ENCODE measurements around the gene SLC4A11. TPM values are rescaled to one million over a fixed set of nuclear protein-coding genes. Genes with fewer than 3 reads are reported as not detected.

SLC4A11 gene
- total and polyA plus RNA-seq, 12 donors: 0.06 to 1.6 (median 0.45) TPM

DNA sequence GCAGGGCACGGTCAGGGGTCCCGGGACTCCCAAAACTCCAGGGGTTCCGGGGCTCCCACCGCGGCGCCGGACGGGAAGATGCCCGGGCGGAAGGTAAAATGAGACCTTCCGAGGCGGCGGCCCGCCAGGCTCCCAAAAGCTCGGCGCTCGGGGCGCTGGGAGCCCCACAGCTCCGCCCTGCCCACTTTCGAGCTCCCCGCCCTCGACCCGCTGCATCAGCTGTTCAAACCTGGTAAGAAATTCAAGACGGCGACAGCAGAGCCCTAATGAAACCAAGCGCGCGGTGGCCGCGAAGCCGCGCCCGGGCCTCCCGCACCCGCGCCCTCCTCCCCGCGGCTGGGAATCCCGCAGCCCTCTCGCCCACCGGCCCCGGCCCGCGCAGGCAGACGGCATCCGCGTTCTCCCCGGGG, 369 bp downstream of the SLC4A11 start:
- intact Hi-C loops (cut with DNase I): no loop called here
- Histone ChIP-seq H3K36me3 (no peaks in the 10 kb centered on the region), H3K27ac (no peak overlapping the region), H3K9me3 (no peaks in the 10 kb centered on the region), H3K27me3 (peaks cover 18 to 70% (median 50%) of the 10 kb centered on the region in 7 donors), H3K4me3 (peak overlapping the region; percentile 51 to 80 (median 68)), H3K4me1 (peaks cover 9 to 26% (median 22%) of the 10 kb centered on the region in 9 donors)
- TF ChIP-seq, protein P1, sequence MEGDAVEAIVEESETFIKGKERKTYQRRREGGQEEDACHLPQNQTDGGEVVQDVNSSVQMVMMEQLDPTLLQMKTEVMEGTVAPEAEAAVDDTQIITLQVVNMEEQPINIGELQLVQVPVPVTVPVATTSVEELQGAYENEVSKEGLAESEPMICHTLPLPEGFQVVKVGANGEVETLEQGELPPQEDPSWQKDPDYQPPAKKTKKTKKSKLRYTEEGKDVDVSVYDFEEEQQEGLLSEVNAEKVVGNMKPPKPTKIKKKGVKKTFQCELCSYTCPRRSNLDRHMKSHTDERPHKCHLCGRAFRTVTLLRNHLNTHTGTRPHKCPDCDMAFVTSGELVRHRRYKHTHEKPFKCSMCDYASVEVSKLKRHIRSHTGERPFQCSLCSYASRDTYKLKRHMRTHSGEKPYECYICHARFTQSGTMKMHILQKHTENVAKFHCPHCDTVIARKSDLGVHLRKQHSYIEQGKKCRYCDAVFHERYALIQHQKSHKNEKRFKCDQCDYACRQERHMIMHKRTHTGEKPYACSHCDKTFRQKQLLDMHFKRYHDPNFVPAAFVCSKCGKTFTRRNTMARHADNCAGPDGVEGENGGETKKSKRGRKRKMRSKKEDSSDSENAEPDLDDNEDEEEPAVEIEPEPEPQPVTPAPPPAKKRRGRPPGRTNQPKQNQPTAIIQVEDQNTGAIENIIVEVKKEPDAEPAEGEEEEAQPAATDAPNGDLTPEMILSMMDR (IDR thresholded peaks at IDR 0.05): no peak
- peak in 1 of 2 donors; percentile 25 for DNase-seq
- ATAC-seq: peak in 1 of 8 donors; percentile 11
- 0% methylated on average over 43 to 44 of the region's 48 CpGs for WGBS, 2 donors

DNA sequence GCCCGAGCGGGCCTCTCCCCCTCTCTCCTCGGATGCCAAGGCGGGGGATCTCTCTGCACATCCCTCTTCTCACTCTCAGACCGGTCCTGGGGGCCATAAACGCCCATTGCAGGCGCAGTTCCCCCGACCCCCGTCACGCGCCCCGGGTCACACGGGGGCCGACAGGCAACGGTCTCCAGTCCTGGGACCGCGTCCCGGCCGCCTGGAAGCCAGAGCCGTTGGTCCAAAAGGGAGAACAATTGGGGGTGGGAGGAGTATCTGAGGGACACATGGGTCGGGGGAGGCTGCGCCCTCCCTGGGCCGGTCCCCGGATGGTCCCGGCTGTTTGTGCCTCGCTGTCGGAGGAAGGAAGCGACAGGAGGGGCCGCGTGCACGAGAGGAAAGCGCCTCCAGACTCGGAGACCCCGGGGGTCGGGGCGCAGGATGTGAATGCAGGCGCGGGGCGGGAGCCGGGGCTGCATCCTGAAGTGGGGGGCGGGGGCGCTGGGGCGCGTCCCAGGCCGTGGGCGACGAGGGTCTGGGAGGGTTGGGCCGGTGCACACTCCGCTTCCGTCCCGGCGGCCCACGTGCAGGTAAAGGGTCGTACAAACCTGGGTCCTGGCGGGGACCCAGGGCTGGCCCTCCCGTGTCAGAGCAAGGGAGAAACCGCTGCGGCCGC, 903 bp downstream of the SLC4A11 start:
- 4% methylated on average over 53 to 59 of the region's 59 CpGs for WGBS, 2 donors
- ATAC-seq (peak in 1 of 8 donors; percentile 3), DNase-seq (no peak)
- H3K36me3 ChIP-seq: no peaks in the 10 kb centered on the region
- H3K27ac ChIP-seq: no peak overlapping the region
- H3K27me3 ChIP-seq: peaks cover 18 to 70% (median 50%) of the 10 kb centered on the region in 7 donors
- intact Hi-C loops (cut with DNase I): no loop called here
- TF ChIP-seq, protein P1 (IDR thresholded peaks at IDR 0.05): no peak
- H3K4me3 ChIP-seq: peak overlapping the region; percentile 51 to 80 (median 68)
- H3K9me3 ChIP-seq: no peaks in the 10 kb centered on the region
- peaks cover 9 to 26% (median 22%) of the 10 kb centered on the region in 9 donors for H3K4me1 ChIP-seq

DNA sequence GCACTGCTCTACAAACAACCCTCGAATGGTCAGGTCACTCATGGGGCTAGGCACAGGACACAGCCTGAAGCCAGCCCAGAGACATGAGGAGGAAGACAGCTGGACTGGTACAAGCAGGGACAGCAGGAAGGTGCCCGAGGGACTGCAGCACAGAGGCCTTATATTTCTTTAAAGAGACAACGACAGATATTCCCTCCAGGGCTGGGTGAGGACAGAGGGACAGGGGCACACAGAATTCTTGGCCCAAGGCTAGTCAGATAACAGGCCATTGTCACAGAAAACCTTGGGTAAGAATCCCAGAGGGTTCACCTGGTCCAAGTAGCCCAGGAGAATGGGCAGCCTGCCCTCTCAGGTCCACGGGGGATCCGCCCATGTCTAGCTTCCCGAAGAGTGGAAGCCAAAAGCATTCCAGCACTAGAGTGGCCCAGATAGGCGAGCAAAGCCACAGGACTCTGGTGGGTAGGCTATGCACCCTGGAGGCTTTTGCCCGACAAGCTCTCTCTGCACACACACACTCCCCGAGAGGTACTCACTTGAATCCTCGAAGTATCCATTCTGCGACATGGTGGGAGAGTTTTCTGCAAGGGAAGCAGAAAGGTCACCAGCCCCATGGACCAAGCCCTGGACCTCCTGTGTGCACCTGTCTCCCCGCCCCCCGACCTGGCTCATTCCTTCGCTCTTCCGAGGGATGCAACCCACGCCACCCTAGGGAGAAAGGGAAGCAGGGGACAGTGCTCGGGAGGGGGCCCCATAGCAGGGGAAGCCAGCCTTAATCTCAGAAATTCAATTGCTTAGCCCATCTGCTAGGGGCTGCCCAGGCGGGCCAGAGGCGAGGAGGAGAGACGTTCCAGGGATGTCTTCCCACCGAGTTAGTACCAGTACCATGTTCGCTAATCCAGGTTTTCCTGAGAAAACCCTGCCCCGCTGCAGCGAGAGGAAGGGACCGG, 1.7 kb downstream of the SLC4A11 start:
- H3K4me3 ChIP-seq: peak overlapping the region in 5 of 10 donors; percentile 61 to 80 (median 74)
- H3K36me3 ChIP-seq: no peaks in the 10 kb centered on the region
- intact Hi-C loops (cut with DNase I): no loop called here
- H3K4me1 ChIP-seq: peaks cover 9 to 26% (median 22%) of the 10 kb centered on the region in 9 donors
- 59 to 62% methylated on average over 25 of the region's 25 CpGs for WGBS, 2 donors
- no peaks in the 10 kb centered on the region for H3K9me3 ChIP-seq
- DNase-seq (no peak), ATAC-seq (no peak)
- H3K27ac ChIP-seq: no peak overlapping the region
- TF ChIP-seq, protein P1 (IDR thresholded peaks at IDR 0.05): no peak
- H3K27me3 ChIP-seq: peaks cover 18 to 70% (median 50%) of the 10 kb centered on the region in 7 donors

DNA sequence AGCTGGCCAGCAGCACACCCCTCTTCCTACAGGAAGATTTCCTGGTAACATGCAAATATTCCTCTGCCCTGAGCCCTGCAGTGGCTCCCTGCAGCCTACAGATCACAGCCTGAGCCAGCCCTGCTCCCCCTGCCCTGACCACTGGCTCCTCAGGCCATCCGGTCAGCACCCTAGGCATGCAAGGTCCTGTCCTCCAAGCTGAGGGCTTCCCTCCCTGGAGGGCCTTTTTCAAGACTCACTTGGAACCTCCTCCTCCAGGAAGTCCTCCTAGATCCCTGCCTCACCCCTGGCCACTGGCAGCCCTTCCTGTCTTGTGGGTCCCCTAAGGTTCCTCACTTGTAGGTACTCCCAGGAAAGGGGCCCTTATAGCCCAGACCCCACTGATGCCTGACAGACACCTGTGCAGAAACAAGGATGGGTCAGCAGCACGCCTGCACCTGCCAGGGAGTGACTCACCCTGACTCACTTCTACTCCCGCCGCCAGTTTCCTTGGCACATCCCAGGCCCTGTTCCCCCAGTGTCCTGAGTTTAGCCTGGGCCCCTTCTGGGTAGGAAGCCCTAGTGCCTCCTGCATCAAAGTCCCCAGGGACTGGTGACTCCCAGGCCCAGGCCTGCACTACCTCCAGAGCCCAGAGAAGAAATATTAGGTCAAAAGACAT, 3.2 kb downstream of the SLC4A11 start:
- Histone ChIP-seq H3K27ac (no peak overlapping the region), H3K36me3 (no peaks in the 10 kb centered on the region), H3K4me3 (no peak overlapping the region), H3K27me3 (peaks cover 18 to 55% (median 49%) of the 10 kb centered on the region in 7 donors), H3K4me1 (peaks cover 9 to 26% (median 22%) of the 10 kb centered on the region in 9 donors), H3K9me3 (no peaks in the 10 kb centered on the region)
- DNase-seq: no peak
- TF ChIP-seq, protein P1 (IDR thresholded peaks at IDR 0.05): no peak
- no peak for ATAC-seq
- intact Hi-C loops (cut with DNase I): no loop called here
- WGBS, 2 donors: 86 to 91% methylated on average over 4 of the region's 4 CpGs
